KOPT-K1 (cell line): ENCODE results near the gene INMT.

Experiments
- H3K27ac ChIP-seq: fragments of 200-600 bp; sonication (generic); 2 replicates; pipeline ENCODE4 v1.5.1; 2016; ENCODE audit warnings: antibody characterized with exemption, mild to moderate bottlenecking, low read depth, low read length; ENCODE audit not compliant: poor library complexity, severe bottlenecking
- H3K36me3 ChIP-seq: fragments of 200-600 bp; sonication (generic); 2 replicates; pipeline ENCODE4 v1.5.1; 2017; ENCODE audit warnings: antibody characterized with exemption, mild to moderate bottlenecking, low read length, moderate library complexity; ENCODE audit not compliant: insufficient read depth
- H3K9me3 ChIP-seq: fragments of 200-600 bp; sonication (generic); 2 replicates; pipeline ENCODE4 v1.5.1; 2017; ENCODE audit warnings: antibody characterized with exemption, low read length, mild to moderate bottlenecking; ENCODE audit not compliant: insufficient read depth, poor library complexity, severe bottlenecking

The INMT gene

GRCh38 chr7:30799976-30800661 lies 48.2 kb downstream of the INMT start:
- H3K9me3 ChIP-seq, result no peaks in the 10 kb centered on the region
- no peaks in the 10 kb centered on the region for H3K36me3 ChIP-seq

GRCh38 chr7:30800785-30801252 lies 48.9 kb downstream of the INMT start:
- Histone ChIP-seq H3K9me3 (no peaks in the 10 kb centered on the region), H3K27ac (no peak overlapping the region), H3K36me3 (no peaks in the 10 kb centered on the region)

More at GRCh38 chr7:30799976-30800661, 48.2 kb downstream of the INMT start:
- H3K27ac ChIP-seq, result no peak overlapping the region

- Histone ChIP-seq H3K36me3 (no peaks in the 10 kb centered on the region), H3K9me3 (no peaks in the 10 kb centered on the region), H3K27ac (no peak overlapping the region)
These were observed 50.9 kb downstream of the INMT start for GRCh38 chr7:30802812-30803211.

GRCh38 chr7:30804078-30804661 lies 52.2 kb downstream of the INMT start:
- no peaks in the 10 kb centered on the region for H3K36me3 ChIP-seq
- H3K27ac ChIP-seq, result no peak overlapping the region

GRCh38 chr7:30805081-30805691 lies 53.3 kb downstream of the INMT start:
- Histone ChIP-seq H3K36me3 (no peaks in the 10 kb centered on the region), H3K27ac (no peak overlapping the region), H3K9me3 (no peaks in the 10 kb centered on the region)

More at GRCh38 chr7:30804078-30804661, 52.2 kb downstream of the INMT start:
- H3K9me3 ChIP-seq, result no peaks in the 10 kb centered on the region

- H3K36me3 ChIP-seq, result no peaks in the 10 kb centered on the region
- H3K27ac ChIP-seq, result no peak overlapping the region
- H3K9me3 ChIP-seq, result no peaks in the 10 kb centered on the region
These were observed 54.0 kb downstream of the INMT start for GRCh38 chr7:30805931-30806330.
